ENCODE measurements around the gene RNF169. TPM values are rescaled to one million over a fixed set of nuclear protein-coding genes. Genes with fewer than 3 reads are reported as not detected.

The RNF169 gene
- total and polyA plus RNA-seq, 2 of the 13 experiments (the other 11 are each of a cell fraction or from before 2014, with no cell fraction given) = 5.3 to 14.2 TPM

- no peak for TF ChIP-seq ZNF737 (CRISPR knock-in tag; IDR thresholded peaks at IDR 0.05; ENCODE audit: borderline replicate concordance)
- no peak for TF ChIP-seq ZNF660 (CRISPR knock-in tag; IDR thresholded peaks at IDR 0.05; ENCODE audit: borderline replicate concordance, low read depth)
- TF ChIP-seq CENPBD1 (CRISPR knock-in tag; IDR thresholded peaks at IDR 0.05; ENCODE audit: borderline replicate concordance, low read depth) = no peak
- peak; percentile 39; the same call in 1 of the 2 replicates for TF ChIP-seq ZNF709 (CRISPR knock-in tag; IDR thresholded peaks at IDR 0.05)
- TF ChIP-seq ZNF331 (CRISPR knock-in tag; IDR thresholded peaks at IDR 0.05) = peak; percentile 53; the same call in 1 of the 2 replicates
- TF ChIP-seq SNAPC5 (CRISPR knock-in tag; IDR thresholded peaks at IDR 0.05; ENCODE audit: borderline replicate concordance) = peak; percentile 84; the same call in 1 of the 2 replicates
- 0 out of 2 replicates have a peak, but pooled peaks have one; percentile 38 for TF ChIP-seq ZNF83 (CRISPR knock-in tag; IDR thresholded peaks at IDR 0.05; ENCODE audit: borderline replicate concordance)
- peak; percentile 52; the same call in 1 of the 2 replicates for TF ChIP-seq KMT2B (CRISPR knock-in tag; IDR thresholded peaks at IDR 0.05)
- TF ChIP-seq WIZ (CRISPR knock-in tag; IDR thresholded peaks at IDR 0.05) = peak; percentile 40; the same call in 1 of the 2 replicates
- no peak for TF ChIP-seq CTCF (CRISPR knock-in tag; IDR thresholded peaks at IDR 0.05)
- peak; percentile 65; the same call in 1 of the 2 replicates for TF ChIP-seq SAP130 (CRISPR knock-in tag; IDR thresholded peaks at IDR 0.05; ENCODE audit: low read depth)
- no peak for TF ChIP-seq ELF1 (CRISPR knock-in tag; IDR thresholded peaks at IDR 0.05)
- 0 out of 2 replicates have a peak, but pooled peaks have one; percentile 31 for TF ChIP-seq HOMEZ (CRISPR knock-in tag; IDR thresholded peaks at IDR 0.05; ENCODE audit: low read depth)
- TF ChIP-seq TMF1 (CRISPR knock-in tag; IDR thresholded peaks at IDR 0.05; ENCODE audit: low read depth) = 0 out of 2 replicates have a peak, but pooled peaks have one; percentile 29
- TF ChIP-seq NR2F2 (IDR thresholded peaks at IDR 0.05; ENCODE audit: borderline replicate concordance, low read depth) = no peak
- TF ChIP-seq AKNA (CRISPR knock-in tag; IDR thresholded peaks at IDR 0.05; ENCODE audit: borderline replicate concordance) = 0 out of 2 replicates have a peak, but pooled peaks have one; percentile 80
- TF ChIP-seq ZNF792 (CRISPR knock-in tag; IDR thresholded peaks at IDR 0.05) = peak; percentile 33; the same call in 1 of the 2 replicates
These were observed 697 bp downstream of the RNF169 start (continued) for GRCh38 chr11:74749127-74749964.

Data from HepG2 (cell line).